Skeletal muscle cell (primary cell): ENCODE results near the gene SENP6.
"Not testable (repeated sequence)": the region's sequence is repeated elsewhere in the genome, so short reads cannot be mapped to it uniquely, and the experiment has no call there.

Experiments used
- DNase-seq: peaks from one replicate; pipeline ENCODE4 v3.0.0-alpha.2; 2010; ENCODE audit warnings: low read depth
- H3K4me3 ChIP-seq: 2 replicates; pipeline ENCODE4 v1.5.1; 2011; ENCODE audit warnings: low read depth, mild to moderate bottlenecking, control low read depth, low read length, moderate library complexity

SENP6 gene

DNA sequence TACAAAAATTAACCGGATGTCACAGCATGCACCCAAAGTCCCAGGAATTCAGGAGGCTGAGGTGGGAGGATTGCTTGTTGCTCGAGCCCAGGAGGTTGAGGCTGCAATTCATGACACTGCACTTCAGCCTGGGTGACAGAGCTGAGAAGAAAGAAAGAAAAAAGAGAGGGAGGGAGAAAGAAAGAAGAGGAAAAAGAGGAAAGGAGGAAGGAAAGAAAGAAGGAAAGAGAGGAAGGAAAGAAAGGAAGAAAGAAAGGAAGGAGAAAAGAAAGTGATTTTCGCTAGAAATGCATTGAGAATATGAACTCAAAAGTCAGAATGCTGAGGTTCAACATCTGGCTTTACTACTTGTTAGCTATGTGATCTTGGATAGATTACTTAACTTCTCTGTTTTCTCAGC lies 6.6 kb downstream of the SENP6 start:
- H3K4me3 ChIP-seq, result no peak overlapping the region
- no peak for DNase-seq

DNA sequence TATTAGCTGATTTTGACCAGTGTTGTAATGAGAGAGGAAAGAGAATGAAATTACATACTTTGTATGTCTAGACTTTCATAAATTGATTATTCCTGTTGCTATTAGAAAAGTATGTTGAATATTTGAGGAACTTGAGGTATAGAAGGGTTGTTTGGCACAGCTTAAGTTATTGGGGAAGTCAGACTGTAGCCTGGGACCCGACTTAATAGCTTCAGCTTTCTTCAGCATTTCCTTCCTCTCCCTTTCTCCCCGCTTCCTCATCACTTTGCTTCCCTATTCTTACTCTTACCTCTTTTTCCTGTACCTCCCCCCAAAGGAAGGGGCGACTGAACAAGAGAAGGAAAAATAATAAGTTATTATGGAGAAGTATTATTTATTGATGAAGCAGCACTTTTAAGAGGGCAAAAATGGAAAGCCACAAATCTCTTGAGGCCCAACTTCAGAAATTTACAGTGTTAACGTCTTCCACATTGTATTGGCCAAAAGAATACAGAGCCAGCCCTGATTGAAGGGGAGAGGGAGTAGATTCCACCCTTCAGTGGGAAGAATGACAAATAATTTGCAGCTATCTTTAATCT lies 7.4 kb downstream of the SENP6 start:
- H3K4me3 ChIP-seq, result no peak overlapping the region
- DNase-seq, result no peak

DNA sequence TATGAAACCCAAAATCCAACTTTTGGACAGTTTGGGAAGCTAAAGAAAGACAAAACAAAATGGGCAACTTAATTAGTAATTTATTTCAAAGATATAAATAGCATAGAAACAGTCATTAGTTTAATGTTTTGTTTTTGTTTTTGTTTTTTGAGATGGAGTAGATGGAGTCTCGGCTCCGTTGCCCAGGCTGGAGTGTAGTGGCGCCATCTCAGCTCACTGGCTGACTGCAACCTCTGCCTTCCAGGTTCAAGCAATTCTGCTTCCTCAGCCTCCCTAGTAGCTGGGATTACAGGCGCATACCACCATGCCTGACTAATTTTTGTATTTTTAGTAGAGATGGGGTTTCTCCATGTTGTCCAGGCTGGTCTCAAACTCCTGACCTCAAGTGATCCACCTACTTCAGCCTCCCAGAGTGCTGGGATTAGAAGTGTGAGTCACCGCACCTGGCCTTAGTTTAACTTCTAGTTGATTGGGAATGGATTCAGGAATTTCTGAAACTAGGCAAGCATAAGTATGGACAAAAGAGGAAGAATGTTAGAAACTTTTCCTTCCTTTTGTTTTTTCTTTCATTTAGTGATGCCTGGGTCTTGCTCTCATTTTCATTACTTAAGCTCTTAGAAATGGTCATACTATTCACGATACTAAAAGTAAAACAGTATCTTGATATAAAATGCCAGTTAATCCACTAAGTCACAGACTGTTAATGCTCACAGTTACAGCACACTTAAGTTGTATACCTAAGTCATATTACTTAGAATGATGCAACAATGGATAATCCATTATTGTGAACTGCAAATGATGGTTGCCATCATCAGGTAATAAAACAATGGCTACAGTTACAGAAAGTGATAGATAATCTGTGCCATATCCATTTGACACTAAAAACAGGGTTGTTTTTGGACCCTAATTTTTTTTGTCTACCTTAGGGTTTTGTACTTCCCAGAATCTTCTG lies 8.2 kb downstream of the SENP6 start:
- H3K4me3 ChIP-seq, result no peak overlapping the region
- DNase-seq, result no peak

DNA sequence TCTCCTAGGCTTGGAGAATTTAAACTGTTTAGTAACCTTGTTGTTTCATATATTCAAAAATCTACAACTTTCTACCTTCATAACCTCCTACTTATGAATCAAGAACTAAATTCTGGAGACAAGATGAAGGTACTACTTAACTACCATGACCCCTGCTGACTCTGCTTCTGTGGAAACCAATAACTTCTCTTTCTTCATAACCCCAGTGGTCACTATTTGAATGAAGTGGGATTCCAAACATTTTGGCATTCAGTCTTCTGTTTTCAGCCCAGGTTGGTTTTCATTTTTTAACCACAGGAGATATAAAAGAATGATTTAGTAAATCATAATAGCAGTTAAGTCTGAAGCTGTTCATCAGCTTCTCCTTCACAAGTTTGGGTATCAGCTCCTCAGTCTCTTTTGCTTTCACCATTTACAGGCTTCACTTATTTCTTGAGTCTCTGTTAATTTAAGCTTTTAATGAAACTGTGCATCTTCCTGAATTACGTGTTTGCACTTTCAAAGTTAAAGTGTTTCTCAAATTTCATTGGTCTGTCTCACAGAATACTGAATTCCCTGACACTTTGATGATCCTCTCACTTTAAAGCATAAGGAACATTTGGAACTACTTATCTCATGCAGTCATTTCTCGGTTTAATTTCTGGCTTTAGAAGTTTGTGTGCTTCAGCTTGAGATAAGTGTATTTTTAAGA lies 9.5 kb downstream of the SENP6 start:
- H3K4me3 ChIP-seq, result no peak overlapping the region
- no peak for DNase-seq

DNA sequence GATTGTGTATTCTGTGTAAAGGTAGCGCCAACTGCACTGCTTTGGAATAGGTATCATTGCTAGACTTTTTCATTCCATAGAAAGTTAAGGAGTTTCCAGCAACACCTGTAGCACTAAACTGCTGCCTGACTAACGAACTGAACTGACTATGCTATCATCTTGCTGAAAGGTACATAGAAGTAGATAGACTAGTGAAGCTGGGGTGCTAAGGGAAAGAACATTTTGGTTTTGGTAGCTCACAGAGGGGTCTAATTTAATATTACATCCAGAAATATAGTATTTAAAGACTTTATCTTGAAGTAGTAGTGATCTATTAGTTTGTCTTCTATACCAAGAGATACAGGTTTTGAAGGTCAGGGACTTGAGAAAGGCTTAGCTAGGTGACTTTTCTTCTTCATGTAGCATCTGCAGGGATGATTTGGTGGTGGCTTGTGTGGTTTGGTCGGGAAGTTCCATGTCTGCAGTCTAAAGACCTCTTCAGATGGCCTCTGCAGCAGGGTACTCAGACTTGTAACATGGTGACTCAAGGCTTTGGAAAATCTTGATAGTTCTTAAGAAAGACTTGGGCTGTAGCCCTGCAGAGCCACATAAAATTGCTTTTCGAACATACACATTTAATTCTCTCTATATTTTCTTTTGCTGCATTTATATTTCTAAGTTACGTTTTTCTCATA lies 10.2 kb downstream of the SENP6 start:
- no peak overlapping the region for H3K4me3 ChIP-seq
- DNase-seq, result no peak

DNA sequence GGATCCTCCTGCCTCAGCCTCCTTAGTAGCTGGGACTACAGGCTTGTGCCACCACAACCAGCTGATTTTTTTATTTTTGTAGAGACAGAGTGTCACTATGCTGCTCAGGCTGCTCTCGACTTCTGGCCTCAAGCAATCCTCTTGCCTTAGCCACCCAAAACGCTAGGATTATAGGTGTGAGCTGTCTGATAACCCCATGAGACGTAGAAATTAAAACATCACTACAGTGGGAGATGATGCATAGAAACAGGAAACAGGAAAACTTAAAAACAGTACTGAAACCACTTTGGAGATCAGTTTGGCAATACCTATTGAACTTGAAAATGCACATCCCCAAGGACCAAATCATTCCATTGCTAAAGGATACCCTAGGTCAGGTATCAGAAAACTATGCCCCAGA lies 10.8 kb downstream of the SENP6 start:
- DNase-seq, result no peak
- H3K4me3 ChIP-seq, result no peak overlapping the region

DNA sequence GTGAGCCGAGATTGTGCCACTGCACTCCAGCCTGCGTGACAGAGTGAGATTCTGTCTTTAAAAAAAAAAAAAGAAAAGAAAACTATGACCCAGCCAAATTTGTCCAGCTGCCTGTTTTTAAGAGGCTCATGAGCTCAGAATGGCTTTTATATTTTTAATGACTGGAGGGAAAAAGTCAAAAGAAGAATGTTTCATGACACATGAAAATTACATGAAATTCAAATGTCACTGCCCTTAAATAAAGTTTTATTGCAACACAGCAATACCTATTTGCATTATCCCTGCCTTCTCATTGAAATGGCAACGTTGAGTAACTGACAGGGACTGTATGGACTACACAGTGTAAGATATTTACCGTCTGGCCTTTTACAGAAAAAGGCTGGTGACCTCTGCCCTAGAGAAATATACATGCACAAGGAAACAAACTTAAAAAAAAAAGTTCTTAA lies 11.4 kb downstream of the SENP6 start:
- H3K4me3 ChIP-seq, result no peak overlapping the region
- no peak for DNase-seq

DNA sequence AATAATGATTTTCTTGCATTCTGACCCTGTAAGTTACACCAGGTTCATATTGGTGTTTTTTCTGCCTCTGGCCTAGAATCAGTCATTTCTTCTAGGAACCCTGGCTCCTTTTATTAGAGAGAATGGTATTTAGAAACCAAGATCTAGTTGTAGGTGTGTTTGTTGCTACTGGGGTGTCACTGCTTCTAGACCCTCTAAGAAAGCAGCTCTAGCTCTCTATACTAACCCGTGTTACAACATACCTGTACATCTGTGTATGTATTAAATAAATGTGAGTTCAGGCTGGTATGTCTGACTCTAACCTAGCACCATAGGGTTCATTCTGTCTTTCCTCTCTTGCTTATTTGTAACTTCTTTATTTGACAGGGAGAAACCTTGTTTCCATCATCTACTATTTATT lies 16.8 kb downstream of the SENP6 start:
- DNase-seq, result no peak
- H3K4me3 ChIP-seq, result no peak overlapping the region

DNA sequence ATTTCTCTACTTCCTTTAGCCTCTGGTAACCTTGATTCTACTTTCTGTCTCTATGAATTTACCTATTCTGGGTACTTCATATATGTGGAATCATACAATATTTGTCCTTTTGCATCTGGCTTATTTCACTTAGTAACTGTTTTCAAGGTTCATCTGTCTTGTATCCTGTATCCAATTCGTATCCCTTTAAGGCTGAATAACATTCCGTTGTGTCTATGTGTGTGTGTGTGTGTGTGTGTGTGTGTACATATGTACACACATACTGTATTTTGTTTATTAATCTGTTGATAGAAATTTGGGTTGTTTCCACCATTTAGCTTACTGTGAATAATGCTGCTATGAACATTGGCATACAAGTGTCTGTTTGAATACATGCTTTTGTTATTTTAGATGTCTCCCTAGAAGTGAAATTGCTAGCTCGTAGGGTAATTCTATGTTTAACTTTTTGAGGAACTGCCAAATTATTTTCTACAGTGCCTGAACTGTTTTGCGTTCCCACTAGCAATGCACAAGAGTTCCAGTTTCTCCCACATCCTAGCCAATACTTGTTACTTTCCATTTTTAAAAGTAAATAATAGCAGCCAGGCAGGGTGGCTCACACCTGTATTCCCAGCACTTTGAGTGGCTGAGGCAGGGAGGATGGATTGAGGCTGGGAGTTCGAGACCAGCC lies 17.7 kb downstream of the SENP6 start:
- DNase-seq, result no peak

DNA sequence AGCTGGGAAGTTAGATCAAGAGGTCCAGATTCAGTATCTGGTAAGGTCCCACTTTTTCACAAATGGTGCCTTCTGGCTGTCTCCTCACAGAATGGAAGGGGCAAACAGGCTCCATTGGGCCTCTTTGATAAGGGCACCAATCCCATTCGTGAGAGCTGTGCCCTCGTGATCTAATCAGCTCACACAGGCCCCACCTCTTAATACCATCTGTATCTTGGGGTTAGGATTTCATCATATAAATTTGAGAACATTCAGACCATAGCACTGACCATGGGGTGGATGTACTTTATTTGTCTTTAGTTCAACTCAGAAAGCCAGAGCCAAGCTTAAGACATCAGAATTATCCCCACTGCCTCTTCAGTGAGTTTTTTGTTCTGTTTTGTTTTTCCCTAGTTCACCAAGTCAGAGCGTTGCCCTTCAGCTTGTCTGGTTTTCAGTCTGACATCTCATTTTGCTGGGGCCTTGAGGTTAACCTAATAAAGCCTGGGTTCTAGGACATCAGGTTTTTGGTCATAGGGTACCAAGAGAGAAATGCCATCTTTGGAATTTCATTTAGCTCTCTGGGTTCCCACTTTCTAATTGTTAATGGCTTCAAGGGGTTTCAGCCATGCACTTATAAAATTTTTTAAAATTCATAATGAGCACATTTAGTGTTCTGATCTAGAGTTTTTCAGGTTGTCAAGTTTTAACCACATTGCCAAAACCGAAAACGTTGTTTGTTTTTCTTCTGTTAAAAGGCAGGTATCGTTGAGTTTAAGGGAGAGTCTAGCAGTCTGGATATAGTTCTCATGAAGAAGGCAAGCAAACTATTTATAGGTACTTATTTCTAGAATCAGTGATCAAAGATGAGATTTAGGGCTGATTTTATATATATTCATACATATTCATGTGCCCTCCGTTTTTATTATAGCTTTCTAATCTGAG lies 19.0 kb downstream of the SENP6 start:
- no peak overlapping the region for H3K4me3 ChIP-seq
- no peak for DNase-seq

More for the DNA sequence above, 17.7 kb downstream of the SENP6 start:
- H3K4me3 ChIP-seq, result no peak overlapping the region

DNA sequence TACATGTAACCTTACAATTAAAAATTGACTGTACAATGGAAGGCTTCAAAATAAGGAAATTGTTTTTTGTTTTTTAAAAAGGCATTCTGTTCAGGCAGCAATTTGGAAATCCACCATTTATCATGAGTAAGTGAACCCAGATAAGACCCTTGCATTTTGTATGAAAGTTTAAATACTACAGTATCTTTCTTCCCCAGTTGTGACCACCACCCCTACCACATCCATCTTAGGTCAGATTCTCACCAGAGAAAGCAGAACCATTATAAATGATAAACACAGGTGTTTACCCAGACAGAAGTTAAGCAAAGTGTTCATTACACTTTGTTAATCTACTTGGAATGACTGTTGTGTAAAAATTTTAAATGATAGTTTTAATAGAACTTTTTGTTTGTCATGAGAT lies 20.2 kb downstream of the SENP6 start:
- no peak overlapping the region for H3K4me3 ChIP-seq
- no peak for DNase-seq

DNA sequence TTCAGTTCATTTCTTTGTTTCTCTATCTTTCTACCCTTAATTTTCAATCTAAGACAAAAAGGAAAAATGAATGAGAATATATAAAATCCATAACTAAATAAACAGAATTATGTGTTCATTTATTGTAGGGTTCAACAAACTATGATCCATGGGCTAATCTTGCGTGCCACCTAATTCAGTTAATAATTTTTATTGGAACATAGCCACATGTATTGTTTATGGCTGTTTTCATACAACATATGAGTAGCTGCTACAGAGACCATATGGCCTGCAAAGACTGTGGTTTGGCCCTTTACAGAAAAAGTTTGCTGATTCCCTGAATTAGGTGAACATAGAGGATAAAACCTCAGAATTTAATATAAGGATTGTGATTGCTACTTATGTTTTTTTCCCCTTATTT lies 21.8 kb downstream of the SENP6 start:
- no peak for DNase-seq

DNA sequence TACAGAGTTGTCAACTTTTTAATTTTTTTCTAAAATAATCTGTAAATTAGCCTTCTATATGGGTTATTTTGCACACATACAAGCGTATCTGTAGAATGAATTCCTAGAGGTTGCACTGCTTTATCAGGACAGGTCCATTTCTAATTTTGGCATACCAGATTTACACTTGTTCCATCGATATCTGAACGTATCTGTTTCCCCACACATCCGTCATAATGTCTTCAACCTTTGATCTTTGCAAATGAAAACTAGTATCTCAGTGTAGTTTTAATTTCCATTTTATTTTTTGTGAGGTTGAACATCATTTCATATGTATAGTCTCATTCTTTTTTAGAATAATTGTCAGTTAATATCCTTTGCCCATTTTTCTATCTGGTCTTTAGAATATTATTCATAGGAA lies 22.7 kb downstream of the SENP6 start:
- no peak for DNase-seq
- H3K4me3 ChIP-seq, result no peak overlapping the region

More for the DNA sequence above, 21.8 kb downstream of the SENP6 start:
- no peak overlapping the region for H3K4me3 ChIP-seq

DNA sequence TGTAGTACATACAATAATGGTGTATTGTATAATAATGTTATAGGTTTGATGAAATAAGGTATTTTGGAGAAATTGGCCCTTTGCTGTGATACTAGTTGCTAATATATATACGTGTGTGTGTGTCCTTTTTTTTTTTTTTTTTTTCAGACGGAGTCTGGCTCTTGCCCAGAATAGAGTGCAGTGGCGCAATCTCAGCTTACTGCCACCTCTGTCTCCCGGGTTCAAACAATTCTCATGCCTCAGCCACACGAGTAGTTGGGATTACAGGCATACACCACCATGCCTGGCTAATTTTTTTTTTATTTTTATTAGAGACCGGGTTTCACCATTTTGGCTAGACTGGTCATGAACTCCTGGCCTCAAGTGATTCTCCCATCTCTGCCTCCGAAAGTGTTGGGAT lies 23.3 kb downstream of the SENP6 start:
- DNase-seq, result no peak
- H3K4me3 ChIP-seq, result no peak overlapping the region

DNA sequence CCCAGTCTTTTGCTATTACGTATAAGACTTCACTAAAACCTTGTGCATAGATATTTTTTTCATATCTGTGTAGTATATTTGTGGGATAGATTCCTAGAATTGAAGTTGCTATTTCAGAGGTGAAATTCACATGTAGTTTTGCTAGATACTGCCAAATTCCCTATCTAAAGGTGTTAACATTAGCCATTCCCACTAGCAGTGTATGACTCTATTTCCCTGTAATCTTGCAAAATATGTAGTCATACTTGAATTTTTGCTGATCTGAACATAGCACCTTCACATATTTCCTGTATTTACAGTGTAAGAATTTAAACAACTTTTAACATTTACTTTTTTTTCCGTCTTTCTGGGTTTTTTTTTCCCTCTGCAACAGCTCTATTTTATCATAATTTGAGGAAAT lies 24.9 kb downstream of the SENP6 start:
- no peak overlapping the region for H3K4me3 ChIP-seq
- DNase-seq, result no peak

DNA sequence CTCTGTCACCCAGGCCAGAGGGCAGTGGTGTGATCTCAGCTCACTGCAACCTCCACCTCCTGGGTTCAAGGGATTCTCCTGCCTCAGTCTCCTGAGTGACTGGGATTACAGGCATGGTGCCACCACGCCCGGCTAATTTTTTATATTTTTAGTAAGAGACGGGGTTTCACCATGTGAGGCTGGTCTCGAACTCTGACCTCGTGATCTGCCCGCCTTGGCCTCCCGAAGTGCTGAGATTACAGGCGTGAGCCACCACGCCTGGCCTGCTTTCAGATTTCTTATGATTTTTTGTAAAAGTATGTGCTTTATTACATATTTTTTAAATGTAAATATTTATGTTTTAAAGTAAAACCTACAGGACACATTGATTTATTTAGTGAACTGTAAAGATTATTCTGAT lies 26.0 kb downstream of the SENP6 start:
- not testable (repeated sequence) for DNase-seq, H3K4me3 ChIP-seq

DNA sequence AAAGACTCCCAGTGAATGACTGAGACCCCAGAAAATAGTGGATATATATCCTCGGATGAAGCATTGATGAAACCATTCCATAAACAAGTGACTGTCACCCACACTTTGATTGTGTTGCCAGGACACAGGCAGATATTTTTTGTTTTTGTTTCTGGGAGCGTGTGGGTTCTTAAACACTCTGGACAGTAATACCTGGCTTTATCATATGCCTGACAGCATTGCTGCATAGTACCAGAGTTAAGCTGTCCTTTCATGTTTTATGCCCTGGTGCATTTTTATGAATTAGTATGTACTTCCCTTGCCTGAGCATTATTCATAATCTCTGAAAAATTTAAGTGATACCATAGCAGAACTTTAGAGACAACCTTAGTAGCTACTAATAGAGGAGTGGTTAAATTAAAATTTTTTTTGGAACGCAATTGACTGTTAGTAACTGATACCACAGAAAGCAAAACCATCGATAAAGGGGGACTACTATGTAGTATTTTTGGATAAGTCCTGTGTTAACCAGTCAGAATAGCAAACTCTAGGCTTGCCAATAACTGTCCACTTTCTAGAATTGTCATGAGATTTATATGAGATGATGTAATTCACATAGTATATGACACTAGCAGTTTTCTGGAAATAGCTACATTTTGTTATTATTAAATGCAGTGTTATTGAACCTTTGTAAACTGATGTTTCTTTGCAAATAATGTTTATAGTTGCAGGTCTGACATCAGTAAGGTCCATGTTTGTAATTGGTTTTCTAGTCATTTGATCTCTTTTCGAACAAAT lies 30.4 kb downstream of the SENP6 start:
- DNase-seq, result no peak
- H3K4me3 ChIP-seq, result no peak overlapping the region

DNA sequence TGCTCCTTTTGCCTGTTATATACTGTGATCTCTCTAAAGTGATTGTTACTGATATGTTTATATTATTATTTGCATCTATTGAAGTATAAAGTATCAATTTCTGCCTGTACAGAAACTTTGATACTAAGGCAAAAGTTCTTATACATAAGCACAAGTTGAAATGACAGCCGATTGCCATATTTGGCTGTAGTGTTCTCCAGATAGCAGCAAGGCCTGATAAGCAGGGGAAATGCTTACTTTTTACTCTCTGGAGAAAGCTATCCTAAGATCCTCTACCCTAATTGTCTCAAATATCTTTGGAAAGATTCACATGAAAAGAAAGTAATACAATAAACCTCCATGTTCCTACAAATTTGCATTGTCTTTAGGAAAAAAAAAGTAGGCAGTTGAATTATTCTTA lies 31.4 kb downstream of the SENP6 start:
- DNase-seq, result no peak
- no peak overlapping the region for H3K4me3 ChIP-seq
